Neural cell (in vitro differentiated cells): ENCODE data around the gene MUSK. TPM values are rescaled to one million over a fixed set of nuclear protein-coding genes. Genes with fewer than 3 reads are reported as not detected.

Source experiments
- H2AFZ ChIP-seq: fragments of 200-600, 300-800 bp; sonication (generic), shearing (Covaris generic); 2 replicates; pipeline ENCODE4 v1.6.0; 2014; ENCODE audit warnings: low read depth, mild to moderate bottlenecking, antibody characterized with exemption, low read length, moderate library complexity
- H3F3A ChIP-seq: fragments of 200-600 bp; shearing (Covaris generic); 2 replicates; pipeline ENCODE4 v1.6.1; 2016; ENCODE audit warnings: mild to moderate bottlenecking, moderate library complexity, mixed read lengths, antibody characterized with exemption, low read length; ENCODE audit not compliant: insufficient read depth, poor library complexity, severe bottlenecking
- H3K27ac ChIP-seq: fragments of 200-600, 300-800 bp; sonication (generic), shearing (Covaris generic); 2 replicates; pipeline ENCODE4 v1.5.1; 2014; ENCODE audit warnings: mild to moderate bottlenecking, low read length, moderate library complexity
- H3K27me3 ChIP-seq: fragments of 300-800, 200-600 bp; sonication (generic), shearing (Covaris generic); 2 replicates; pipeline ENCODE4 v1.6.0; 2014; ENCODE audit warnings: mild to moderate bottlenecking, low read depth, low read length, moderate library complexity; ENCODE audit not compliant: insufficient read depth
- H3K36me3 ChIP-seq: fragments of 300-800, 200-600 bp; sonication (generic), shearing (Covaris generic); 2 replicates; pipeline ENCODE4 v1.5.1; 2014; ENCODE audit warnings: mild to moderate bottlenecking, antibody characterized with exemption, low read length, moderate library complexity; ENCODE audit not compliant: insufficient read depth
- H3K4me2 ChIP-seq: fragments of 300-800, 200-600 bp; sonication (generic), shearing (Covaris generic); 2 replicates; pipeline ENCODE4 v1.6.0; 2014; ENCODE audit warnings: mild to moderate bottlenecking, low read length
- H3K4me3 ChIP-seq: fragments of 300-800, 200-600 bp; sonication (generic), shearing (Covaris generic); 2 replicates; pipeline ENCODE4 v1.5.1; 2014; ENCODE audit warnings: mild to moderate bottlenecking, low read length, moderate library complexity
- H3K79me2 ChIP-seq: fragments of 200-600 bp; shearing (Covaris generic); replicated peaks from 2 replicates; pipeline ENCODE4 v1.6.0; 2014; ENCODE audit warnings: mild to moderate bottlenecking, low read length, moderate library complexity; ENCODE audit not compliant: insufficient read depth
- H3K9ac ChIP-seq: fragments of 300-800, 200-600 bp; sonication (generic), shearing (Covaris generic); 2 replicates; pipeline ENCODE4 v1.6.1; 2016; ENCODE audit warnings: mild to moderate bottlenecking, low read length, mixed read lengths
- H3K9me2 ChIP-seq: fragments of 200-600 bp; shearing (Covaris generic); 2 replicates; pipeline ENCODE4 v1.6.1; 2016; ENCODE audit warnings: mild to moderate bottlenecking, low read length, mixed read lengths; ENCODE audit not compliant: insufficient read depth
- H3K9me3 ChIP-seq: fragments of 200-600, 300-800 bp; sonication (generic), shearing (Covaris generic); 2 replicates; pipeline ENCODE4 v1.6.1; 2016; ENCODE audit warnings: mild to moderate bottlenecking, mixed run types, low read length, moderate library complexity, mixed read lengths
- H4K20me1 ChIP-seq: fragments of 200-600 bp; shearing (Covaris generic); 2 replicates; pipeline ENCODE4 v1.6.1; 2016; ENCODE audit warnings: mild to moderate bottlenecking, mixed run types; ENCODE audit not compliant: insufficient read depth
- CTCF ChIP-seq: fragments of 450-650 bp; IDR thresholded peaks from 2 replicates; pipeline ENCODE4 v1.5.1; 2014; ENCODE audit warnings: antibody characterized with exemption, mild to moderate bottlenecking, moderate library complexity; ENCODE audit not compliant: poor library complexity, severe bottlenecking
- EP300 ChIP-seq: fragments of 450-650 bp; conservative IDR thresholded peaks from 2 replicates; pipeline ENCODE4 v1.6.1; 2014; ENCODE audit warnings: antibody characterized with exemption, mild to moderate bottlenecking, moderate library complexity; ENCODE audit not compliant: poor library complexity, severe bottlenecking
- EZH2 ChIP-seq: fragments of 200-600, 300-800 bp; shearing (Covaris generic), sonication (generic); IDR thresholded peaks from 2 replicates; pipeline ENCODE4 v1.6.1; 2014; ENCODE audit warnings: antibody characterized with exemption, low read length, borderline replicate concordance, mild to moderate bottlenecking; ENCODE audit not compliant: insufficient read depth, poor library complexity, severe bottlenecking
- MXI1 ChIP-seq: fragments of 450-650 bp; conservative IDR thresholded peaks from 2 replicates; pipeline ENCODE4 v1.6.1; 2014; ENCODE audit warnings: antibody characterized with exemption, mild to moderate bottlenecking; ENCODE audit not compliant: poor library complexity, severe bottlenecking
- POLR2AphosphoS5 ChIP-seq: IDR thresholded peaks from 2 replicates; pipeline ENCODE4 v1.6.1; 2012
- RAD21 ChIP-seq: fragments of 450-650 bp; conservative IDR thresholded peaks from 2 replicates; pipeline ENCODE4 v1.6.1; 2014; ENCODE audit warnings: antibody characterized with exemption, mild to moderate bottlenecking, moderate library complexity
- REST ChIP-seq: IDR thresholded peaks from 2 replicates; pipeline ENCODE4 v1.6.1; 2012; ENCODE audit warnings: borderline replicate concordance
- SMC3 ChIP-seq: fragments of 450-650 bp; conservative IDR thresholded peaks from 2 replicates; pipeline ENCODE4 v1.6.1; 2014; ENCODE audit warnings: antibody characterized with exemption, mild to moderate bottlenecking, moderate library complexity; ENCODE audit not compliant: poor library complexity
- TAF1 ChIP-seq: IDR thresholded peaks from 2 replicates; pipeline ENCODE4 v1.6.1; 2012; ENCODE audit warnings: low read depth
- polyA plus RNA-seq: library from polyadenylated mRNA; depleted of rRNA; stranded (reverse); fragments of >200 nt; gene quantifications from 2 replicates; pipeline ENCODE4 v1.2.3, GENCODE V29; 2014

The MUSK gene
- polyA plus RNA-seq, 1 donor from 2014 or later, result not detected

- Histone ChIP-seq H2AFZ (no peak overlapping the region), H3K9me2 (no peaks in the 10 kb centered on the region), H4K20me1 (no peaks in the 10 kb centered on the region), H3F3A (no peaks in the 10 kb centered on the region), H3K79me2 (no peaks in the 10 kb centered on the region), H3K36me3 (no peaks in the 10 kb centered on the region), H3K9me3 (no peaks in the 10 kb centered on the region), H3K4me3 (no peak overlapping the region), H3K27me3 (no peaks in the 10 kb centered on the region), H3K27ac (no peak overlapping the region), H3K4me2 (no peak overlapping the region), H3K9ac (no peak overlapping the region)
- TF ChIP-seq CTCF (no peak), REST (no peak), EP300 (no peak), MXI1 (no peak), SMC3 (no peak), TAF1 (no peak), EZH2 (no peak), RAD21 (no peak), POLR2AphosphoS5 (no peak)
Observed at GRCh38 chr9:110842986-110843385, 174.4 kb downstream of the MUSK start.

- no peak overlapping the region for H3K27ac ChIP-seq
- H3K79me2 ChIP-seq, result no peaks in the 10 kb centered on the region
- H2AFZ ChIP-seq, result no peak overlapping the region
- H3K9ac ChIP-seq, result no peak overlapping the region
- no peaks in the 10 kb centered on the region for H4K20me1 ChIP-seq
- H3K4me2 ChIP-seq, result no peak overlapping the region
- H3K36me3 ChIP-seq, result no peaks in the 10 kb centered on the region
- no peaks in the 10 kb centered on the region for H3K9me2 ChIP-seq
- H3F3A ChIP-seq, result no peaks in the 10 kb centered on the region
- no peaks in the 10 kb centered on the region for H3K27me3 ChIP-seq
- no peak overlapping the region for H3K4me3 ChIP-seq
- TF ChIP-seq EZH2 (no peak), MXI1 (no peak), POLR2AphosphoS5 (no peak), TAF1 (no peak)
- H3K9me3 ChIP-seq, result no peaks in the 10 kb centered on the region
Observed at GRCh38 chr9:110844121-110844520, 175.5 kb downstream of the MUSK start.

- Histone ChIP-seq H3K4me3 (no peak overlapping the region), H4K20me1 (no peaks in the 10 kb centered on the region), H3K9me3 (no peaks in the 10 kb centered on the region), H3K9ac (no peak overlapping the region), H3K4me2 (no peak overlapping the region), H3K27me3 (no peaks in the 10 kb centered on the region), H3K9me2 (no peaks in the 10 kb centered on the region), H3F3A (no peaks in the 10 kb centered on the region), H2AFZ (no peak overlapping the region), H3K27ac (no peak overlapping the region), H3K36me3 (no peaks in the 10 kb centered on the region), H3K79me2 (no peaks in the 10 kb centered on the region)
- TF ChIP-seq MXI1, result no peak
- no peak for TF ChIP-seq SMC3
- TF ChIP-seq EP300, result no peak
- TF ChIP-seq RAD21, result no peak
- TF ChIP-seq EZH2, result no peak
- TF ChIP-seq CTCF, result no peak
- no peak for TF ChIP-seq POLR2AphosphoS5
- no peak for TF ChIP-seq REST
- TF ChIP-seq TAF1, result no peak
Observed at GRCh38 chr9:110846215-110846614, 177.6 kb downstream of the MUSK start.
